H1 (cell line): ENCODE data around the gene SPRR2B. TPM values are rescaled to one million over a fixed set of nuclear protein-coding genes. Genes with fewer than 3 reads are reported as not detected.

Source experiments
- JUN ChIP-seq: IDR thresholded peaks from 2 replicates; pipeline ENCODE4 v1.6.1; 2011; ENCODE audit warnings: low read depth, mild to moderate bottlenecking, improper control_type of control experiment, low read length
- SP1 ChIP-seq: IDR thresholded peaks from 2 replicates; pipeline ENCODE4 v1.6.1; 2011; ENCODE audit warnings: low read depth, low read length
- polyA plus RNA-seq, 7 experiments: library from polyadenylated mRNA; depleted of rRNA in 3 of 7; stranded (reverse) in 5 of 7; unstranded in 2 of 7; fragments of >200 nt in 5 of 7; fragments of 200-250 nt in 2 of 7; gene quantifications; 1 replicate in 5 of 7; 2 replicates in 1 of 7; 4 replicates in 1 of 7; pipeline versions ENCODE4 v1.2.1 to v1.2.3, GENCODE V29; 2011 to 2013; ENCODE audit warnings: missing spikeins in 2 of 7, mixed read lengths in 2 of 7
- total RNA-seq: library from RNA; stranded (reverse); fragmentation: NEBNext Ultra II Directional; extraction: Animal tissue kit (Norgen Biotek cat#: 25700); gene quantifications from 2 replicates; pipeline ENCODE4 v1.2.1, GENCODE V29; 2021
- TF ChIP-seq, protein P1 (sequence below): fragments of 300-600 bp; sonication (generic); IDR thresholded peaks from 2 replicates; pipeline ENCODE4 v1.7.1; 2012; ENCODE audit warnings: low read length, moderate library complexity, mild to moderate bottlenecking, inconsistent platforms; ENCODE audit not compliant: insufficient replicate concordance

SPRR2B gene
- total and polyA plus RNA-seq, 2 of the 8 experiments (the other 6 are each of a cell fraction or from before 2014, with no cell fraction given): not detected

DNA sequence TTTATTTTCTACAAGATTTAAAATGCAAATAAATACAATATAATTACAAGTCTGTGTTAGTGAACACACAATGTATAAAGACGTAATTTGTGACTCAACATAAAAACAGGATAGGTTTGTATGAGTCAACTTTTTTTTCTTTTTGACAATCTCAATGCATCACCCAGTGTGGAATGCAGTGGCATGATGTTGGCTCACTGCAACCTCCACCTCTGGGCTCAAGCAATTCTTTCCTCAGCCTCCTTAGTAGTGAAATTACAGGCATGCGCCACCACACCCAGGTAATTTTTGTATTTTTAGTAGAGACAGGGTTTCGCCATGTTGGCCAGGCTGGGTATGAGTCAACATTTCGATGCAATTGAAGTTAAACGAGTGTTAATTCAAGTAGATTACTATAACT, 28.8 kb upstream of the SPRR2B start (continued):
- TF ChIP-seq, protein P1, sequence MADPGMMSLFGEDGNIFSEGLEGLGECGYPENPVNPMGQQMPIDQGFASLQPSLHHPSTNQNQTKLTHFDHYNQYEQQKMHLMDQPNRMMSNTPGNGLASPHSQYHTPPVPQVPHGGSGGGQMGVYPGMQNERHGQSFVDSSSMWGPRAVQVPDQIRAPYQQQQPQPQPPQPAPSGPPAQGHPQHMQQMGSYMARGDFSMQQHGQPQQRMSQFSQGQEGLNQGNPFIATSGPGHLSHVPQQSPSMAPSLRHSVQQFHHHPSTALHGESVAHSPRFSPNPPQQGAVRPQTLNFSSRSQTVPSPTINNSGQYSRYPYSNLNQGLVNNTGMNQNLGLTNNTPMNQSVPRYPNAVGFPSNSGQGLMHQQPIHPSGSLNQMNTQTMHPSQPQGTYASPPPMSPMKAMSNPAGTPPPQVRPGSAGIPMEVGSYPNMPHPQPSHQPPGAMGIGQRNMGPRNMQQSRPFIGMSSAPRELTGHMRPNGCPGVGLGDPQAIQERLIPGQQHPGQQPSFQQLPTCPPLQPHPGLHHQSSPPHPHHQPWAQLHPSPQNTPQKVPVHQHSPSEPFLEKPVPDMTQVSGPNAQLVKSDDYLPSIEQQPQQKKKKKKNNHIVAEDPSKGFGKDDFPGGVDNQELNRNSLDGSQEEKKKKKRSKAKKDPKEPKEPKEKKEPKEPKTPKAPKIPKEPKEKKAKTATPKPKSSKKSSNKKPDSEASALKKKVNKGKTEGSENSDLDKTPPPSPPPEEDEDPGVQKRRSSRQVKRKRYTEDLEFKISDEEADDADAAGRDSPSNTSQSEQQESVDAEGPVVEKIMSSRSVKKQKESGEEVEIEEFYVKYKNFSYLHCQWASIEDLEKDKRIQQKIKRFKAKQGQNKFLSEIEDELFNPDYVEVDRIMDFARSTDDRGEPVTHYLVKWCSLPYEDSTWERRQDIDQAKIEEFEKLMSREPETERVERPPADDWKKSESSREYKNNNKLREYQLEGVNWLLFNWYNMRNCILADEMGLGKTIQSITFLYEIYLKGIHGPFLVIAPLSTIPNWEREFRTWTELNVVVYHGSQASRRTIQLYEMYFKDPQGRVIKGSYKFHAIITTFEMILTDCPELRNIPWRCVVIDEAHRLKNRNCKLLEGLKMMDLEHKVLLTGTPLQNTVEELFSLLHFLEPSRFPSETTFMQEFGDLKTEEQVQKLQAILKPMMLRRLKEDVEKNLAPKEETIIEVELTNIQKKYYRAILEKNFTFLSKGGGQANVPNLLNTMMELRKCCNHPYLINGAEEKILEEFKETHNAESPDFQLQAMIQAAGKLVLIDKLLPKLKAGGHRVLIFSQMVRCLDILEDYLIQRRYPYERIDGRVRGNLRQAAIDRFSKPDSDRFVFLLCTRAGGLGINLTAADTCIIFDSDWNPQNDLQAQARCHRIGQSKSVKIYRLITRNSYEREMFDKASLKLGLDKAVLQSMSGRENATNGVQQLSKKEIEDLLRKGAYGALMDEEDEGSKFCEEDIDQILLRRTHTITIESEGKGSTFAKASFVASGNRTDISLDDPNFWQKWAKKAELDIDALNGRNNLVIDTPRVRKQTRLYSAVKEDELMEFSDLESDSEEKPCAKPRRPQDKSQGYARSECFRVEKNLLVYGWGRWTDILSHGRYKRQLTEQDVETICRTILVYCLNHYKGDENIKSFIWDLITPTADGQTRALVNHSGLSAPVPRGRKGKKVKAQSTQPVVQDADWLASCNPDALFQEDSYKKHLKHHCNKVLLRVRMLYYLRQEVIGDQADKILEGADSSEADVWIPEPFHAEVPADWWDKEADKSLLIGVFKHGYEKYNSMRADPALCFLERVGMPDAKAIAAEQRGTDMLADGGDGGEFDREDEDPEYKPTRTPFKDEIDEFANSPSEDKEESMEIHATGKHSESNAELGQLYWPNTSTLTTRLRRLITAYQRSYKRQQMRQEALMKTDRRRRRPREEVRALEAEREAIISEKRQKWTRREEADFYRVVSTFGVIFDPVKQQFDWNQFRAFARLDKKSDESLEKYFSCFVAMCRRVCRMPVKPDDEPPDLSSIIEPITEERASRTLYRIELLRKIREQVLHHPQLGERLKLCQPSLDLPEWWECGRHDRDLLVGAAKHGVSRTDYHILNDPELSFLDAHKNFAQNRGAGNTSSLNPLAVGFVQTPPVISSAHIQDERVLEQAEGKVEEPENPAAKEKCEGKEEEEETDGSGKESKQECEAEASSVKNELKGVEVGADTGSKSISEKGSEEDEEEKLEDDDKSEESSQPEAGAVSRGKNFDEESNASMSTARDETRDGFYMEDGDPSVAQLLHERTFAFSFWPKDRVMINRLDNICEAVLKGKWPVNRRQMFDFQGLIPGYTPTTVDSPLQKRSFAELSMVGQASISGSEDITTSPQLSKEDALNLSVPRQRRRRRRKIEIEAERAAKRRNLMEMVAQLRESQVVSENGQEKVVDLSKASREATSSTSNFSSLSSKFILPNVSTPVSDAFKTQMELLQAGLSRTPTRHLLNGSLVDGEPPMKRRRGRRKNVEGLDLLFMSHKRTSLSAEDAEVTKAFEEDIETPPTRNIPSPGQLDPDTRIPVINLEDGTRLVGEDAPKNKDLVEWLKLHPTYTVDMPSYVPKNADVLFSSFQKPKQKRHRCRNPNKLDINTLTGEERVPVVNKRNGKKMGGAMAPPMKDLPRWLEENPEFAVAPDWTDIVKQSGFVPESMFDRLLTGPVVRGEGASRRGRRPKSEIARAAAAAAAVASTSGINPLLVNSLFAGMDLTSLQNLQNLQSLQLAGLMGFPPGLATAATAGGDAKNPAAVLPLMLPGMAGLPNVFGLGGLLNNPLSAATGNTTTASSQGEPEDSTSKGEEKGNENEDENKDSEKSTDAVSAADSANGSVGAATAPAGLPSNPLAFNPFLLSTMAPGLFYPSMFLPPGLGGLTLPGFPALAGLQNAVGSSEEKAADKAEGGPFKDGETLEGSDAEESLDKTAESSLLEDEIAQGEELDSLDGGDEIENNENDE: no peak
- TF ChIP-seq SP1: no peak
- TF ChIP-seq JUN: no peak
